HL-60 (cell line): Measurements from ENCODE around the gene RIBC1.
A peak's percentile ranks its signal among the peaks of the same experiment; 100 is the strongest.

Experiments used
- DNase-seq, 2 experiments: peaks; one replicate each; pipeline ENCODE4 v3.0.0-alpha.2; 2010 to 2020; ENCODE audit warnings: low read depth in 1 of 2, low spot score in 1 of 2
- H3K27ac ChIP-seq: fragments of 250-450 bp; sonication (Bioruptor Pico); replicated peaks from 2 replicates; pipeline ENCODE4 v1.5.1; 2020; ENCODE audit warnings: mild to moderate bottlenecking, moderate library complexity
- H3K27me3 ChIP-seq: fragments of 250-450 bp; sonication (Bioruptor Pico); 2 replicates; pipeline ENCODE4 v1.5.1; 2021; ENCODE audit warnings: mild to moderate bottlenecking, moderate library complexity; ENCODE audit not compliant: insufficient read depth, poor library complexity, severe bottlenecking
- H3K4me3 ChIP-seq: replicated peaks from 2 replicates; pipeline ENCODE4 v1.5.1; 2011; ENCODE audit warnings: mild to moderate bottlenecking, control low read depth, low read length; ENCODE audit not compliant: insufficient read depth
- GABPA ChIP-seq: IDR thresholded peaks from 2 replicates; pipeline ENCODE4 v1.6.1; 2012; ENCODE audit warnings: low read depth
- POLR2AphosphoS5 ChIP-seq: IDR thresholded peaks from 2 replicates; pipeline ENCODE4 v1.6.1; 2012; ENCODE audit warnings: low read depth
- REST ChIP-seq: IDR thresholded peaks from 2 replicates; pipeline ENCODE4 v1.6.1; 2012; ENCODE audit warnings: low read depth; ENCODE audit not compliant: insufficient replicate concordance
- SPI1 ChIP-seq: IDR thresholded peaks from 2 replicates; pipeline ENCODE4 v1.6.1; 2012; ENCODE audit warnings: low read depth, mild to moderate bottlenecking, borderline replicate concordance
- TF ChIP-seq, protein P1 (sequence below): IDR thresholded peaks from one replicate; pipeline ENCODE4 v1.5.1; 2011; ENCODE audit warnings: low read length, control low read depth, inconsistent platforms; ENCODE audit not compliant: insufficient read depth

The RIBC1 gene

GRCh38 chrX:53429755-53430154, 7.1 kb downstream of the RIBC1 start:
- no peak for TF ChIP-seq SPI1
- TF ChIP-seq, protein P1, sequence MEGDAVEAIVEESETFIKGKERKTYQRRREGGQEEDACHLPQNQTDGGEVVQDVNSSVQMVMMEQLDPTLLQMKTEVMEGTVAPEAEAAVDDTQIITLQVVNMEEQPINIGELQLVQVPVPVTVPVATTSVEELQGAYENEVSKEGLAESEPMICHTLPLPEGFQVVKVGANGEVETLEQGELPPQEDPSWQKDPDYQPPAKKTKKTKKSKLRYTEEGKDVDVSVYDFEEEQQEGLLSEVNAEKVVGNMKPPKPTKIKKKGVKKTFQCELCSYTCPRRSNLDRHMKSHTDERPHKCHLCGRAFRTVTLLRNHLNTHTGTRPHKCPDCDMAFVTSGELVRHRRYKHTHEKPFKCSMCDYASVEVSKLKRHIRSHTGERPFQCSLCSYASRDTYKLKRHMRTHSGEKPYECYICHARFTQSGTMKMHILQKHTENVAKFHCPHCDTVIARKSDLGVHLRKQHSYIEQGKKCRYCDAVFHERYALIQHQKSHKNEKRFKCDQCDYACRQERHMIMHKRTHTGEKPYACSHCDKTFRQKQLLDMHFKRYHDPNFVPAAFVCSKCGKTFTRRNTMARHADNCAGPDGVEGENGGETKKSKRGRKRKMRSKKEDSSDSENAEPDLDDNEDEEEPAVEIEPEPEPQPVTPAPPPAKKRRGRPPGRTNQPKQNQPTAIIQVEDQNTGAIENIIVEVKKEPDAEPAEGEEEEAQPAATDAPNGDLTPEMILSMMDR: no peak
- TF ChIP-seq GABPA: no peak
- TF ChIP-seq REST: no peak
- TF ChIP-seq POLR2AphosphoS5: no peak
- Histone ChIP-seq H3K4me3 (no peak overlapping the region), H3K27ac (no peak overlapping the region), H3K27me3 (no peaks in the 10 kb centered on the region)
- no peak for DNase-seq

GRCh38 chrX:53430231-53430630, 7.6 kb downstream of the RIBC1 start:
- H3K27ac ChIP-seq: no peak overlapping the region
- H3K27me3 ChIP-seq: no peaks in the 10 kb centered on the region
- TF ChIP-seq REST (no peak), GABPA (no peak), POLR2AphosphoS5 (no peak), SPI1 (no peak)
- TF ChIP-seq, protein P1: no peak
- no peak for DNase-seq
- H3K4me3 ChIP-seq: no peak overlapping the region

DNA sequence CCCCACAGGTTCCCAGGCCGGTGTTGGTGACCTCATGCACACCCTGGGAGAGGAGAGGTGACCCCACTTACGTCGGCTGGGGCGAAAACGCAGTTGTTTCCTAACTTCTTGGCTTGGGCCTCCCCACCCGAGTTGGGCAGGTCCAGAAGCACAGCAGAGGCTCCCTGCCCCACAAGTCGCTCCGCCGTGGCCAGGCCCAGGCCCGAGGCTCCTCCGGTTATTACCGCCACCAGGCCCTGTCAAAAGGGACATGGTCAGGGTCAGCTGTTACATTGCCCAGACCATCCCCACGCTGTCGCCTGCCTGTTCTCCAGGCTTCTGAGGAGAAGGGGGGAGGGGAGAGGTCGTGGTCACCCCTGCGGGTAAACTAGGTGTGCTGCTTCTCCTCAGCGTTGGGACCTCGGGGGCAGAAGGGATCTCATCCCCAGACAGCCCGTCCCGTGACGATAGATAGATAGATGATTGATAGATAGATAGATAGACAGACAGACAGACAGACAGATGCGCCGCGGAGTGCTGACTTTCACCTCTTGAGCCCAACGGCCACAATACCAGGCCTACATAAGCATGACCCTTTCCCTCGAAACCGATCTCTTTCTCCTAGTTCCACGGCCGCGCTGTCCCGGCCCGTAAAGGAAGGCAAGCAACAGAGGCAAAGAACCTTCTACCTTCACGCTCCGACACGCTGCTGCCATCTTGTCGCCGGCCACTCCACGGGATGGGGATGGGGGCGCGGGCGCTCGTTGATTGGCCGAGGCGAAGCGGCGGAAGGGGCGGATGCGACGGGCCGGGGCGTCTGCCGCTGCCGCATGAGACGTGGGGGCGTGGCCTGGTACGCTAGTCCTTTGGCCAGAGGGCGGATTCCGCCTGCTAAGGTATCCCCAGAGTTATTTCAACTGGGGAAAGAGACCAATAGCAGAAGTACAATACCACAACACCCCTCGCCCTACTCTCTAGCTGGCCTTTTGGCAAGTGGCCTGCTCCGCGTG, 11.3 kb downstream of the RIBC1 start, which contains the start of gene HSD17B10:
HSD17B10 (minus strand) TSS at position 720 of the 989 bp plus-strand sequence; CDS start at position 695, 25 bp downstream.
- peak in 1 of 2 experiments; percentile 92 for DNase-seq
- TF ChIP-seq POLR2AphosphoS5 (peak; percentile 72), SPI1 (no peak), REST (no peak), GABPA (no peak)
- TF ChIP-seq, protein P1: no peak
- Histone ChIP-seq H3K27me3 (no peaks in the 10 kb centered on the region), H3K27ac (peak within 1 kb of the TSS; percentile 49), H3K4me3 (peak within 1 kb of the TSS; percentile 77)
